AG09319 (cell line): ENCODE results near the gene EPB41L4B.

Experiments used
- DNase-seq: peaks from one replicate; pipeline ENCODE4 v3.0.0-alpha.2; 2010; ENCODE audit warnings: low read depth; ENCODE audit errors: extremely low read depth
- TF ChIP-seq, protein P1 (sequence below): IDR thresholded peaks from 2 replicates; pipeline ENCODE4 v1.5.1; 2011; ENCODE audit warnings: low read depth, mild to moderate bottlenecking, inconsistent platforms, low read length, moderate library complexity

EPB41L4B gene

DNA sequence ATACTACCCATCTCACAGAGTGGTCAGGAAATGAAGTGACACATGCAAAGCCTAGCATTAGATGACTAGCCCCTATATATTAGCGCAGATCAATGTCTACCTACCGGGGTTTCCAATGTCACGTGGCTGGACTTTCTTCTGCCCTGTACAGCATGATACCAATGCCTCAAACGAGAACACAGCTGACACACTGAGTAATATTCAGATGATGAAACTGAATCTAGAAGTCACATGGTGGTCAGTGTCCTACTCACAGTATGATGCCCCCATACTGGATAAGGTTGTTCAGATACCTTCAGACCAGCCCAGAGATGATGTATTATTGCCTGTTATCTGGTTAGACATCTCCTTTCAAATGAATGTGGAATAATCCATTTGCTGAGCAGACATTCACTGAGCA is 82.7 kb downstream of the EPB41L4B start:
- no peak for DNase-seq
- TF ChIP-seq, protein P1, sequence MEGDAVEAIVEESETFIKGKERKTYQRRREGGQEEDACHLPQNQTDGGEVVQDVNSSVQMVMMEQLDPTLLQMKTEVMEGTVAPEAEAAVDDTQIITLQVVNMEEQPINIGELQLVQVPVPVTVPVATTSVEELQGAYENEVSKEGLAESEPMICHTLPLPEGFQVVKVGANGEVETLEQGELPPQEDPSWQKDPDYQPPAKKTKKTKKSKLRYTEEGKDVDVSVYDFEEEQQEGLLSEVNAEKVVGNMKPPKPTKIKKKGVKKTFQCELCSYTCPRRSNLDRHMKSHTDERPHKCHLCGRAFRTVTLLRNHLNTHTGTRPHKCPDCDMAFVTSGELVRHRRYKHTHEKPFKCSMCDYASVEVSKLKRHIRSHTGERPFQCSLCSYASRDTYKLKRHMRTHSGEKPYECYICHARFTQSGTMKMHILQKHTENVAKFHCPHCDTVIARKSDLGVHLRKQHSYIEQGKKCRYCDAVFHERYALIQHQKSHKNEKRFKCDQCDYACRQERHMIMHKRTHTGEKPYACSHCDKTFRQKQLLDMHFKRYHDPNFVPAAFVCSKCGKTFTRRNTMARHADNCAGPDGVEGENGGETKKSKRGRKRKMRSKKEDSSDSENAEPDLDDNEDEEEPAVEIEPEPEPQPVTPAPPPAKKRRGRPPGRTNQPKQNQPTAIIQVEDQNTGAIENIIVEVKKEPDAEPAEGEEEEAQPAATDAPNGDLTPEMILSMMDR, result no peak

DNA sequence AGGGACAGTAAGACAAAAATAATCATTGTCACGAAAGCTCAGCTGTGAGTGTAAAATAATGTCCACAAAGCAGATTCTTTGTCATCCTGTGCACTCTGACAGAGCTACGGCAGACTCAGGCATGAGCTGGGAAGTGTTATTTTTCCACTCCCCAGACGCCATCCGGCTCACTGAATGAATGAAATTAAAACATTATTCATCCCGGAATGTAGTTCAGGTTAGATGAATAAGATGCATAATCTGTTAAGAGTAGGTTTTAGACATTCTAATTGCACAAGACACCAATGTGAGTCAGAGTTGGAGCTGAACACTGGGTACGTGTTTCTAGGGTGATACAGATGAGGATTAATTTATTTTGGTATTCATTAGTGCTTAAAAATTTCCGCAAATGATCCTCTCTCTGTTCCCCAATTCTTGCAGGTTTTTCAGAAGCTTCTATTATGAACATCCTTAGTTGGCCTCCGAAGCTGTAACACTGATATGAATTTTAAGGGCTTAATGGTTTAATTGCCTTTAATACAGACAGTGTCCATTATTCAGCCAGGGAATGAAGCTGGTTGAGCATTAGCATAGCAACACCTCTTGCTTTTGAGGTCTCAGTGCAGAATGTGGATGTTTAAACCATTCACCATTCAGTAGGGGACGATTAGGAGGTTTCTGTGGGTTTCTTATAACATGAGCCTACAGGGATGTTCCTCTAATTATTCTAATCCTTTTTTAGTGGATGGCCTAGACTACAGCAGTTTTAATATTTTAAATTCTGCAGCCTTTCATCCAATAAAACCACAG is 88.2 kb downstream of the EPB41L4B start:
- TF ChIP-seq, protein P1, result no peak
- no peak for DNase-seq

DNA sequence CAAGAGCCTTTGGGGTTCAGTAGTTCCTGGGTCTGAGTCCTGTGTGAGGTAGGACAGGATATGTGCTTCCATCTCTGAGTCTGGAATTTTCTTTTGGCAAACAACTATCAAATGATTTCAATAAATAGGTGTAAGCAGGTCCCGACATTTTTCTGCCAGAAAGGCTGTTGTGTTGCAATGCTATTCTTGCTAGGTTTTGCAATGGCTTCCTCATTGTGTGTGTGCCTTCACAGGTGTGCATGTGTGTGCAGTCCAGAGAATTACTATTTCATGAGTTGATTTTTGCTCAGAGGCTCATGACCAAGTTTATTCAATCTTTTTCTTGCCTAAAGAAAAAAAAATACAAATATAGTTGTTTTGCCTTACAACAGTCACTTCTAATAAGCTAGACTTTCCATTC is 89.3 kb downstream of the EPB41L4B start:
- no peak for DNase-seq
- TF ChIP-seq, protein P1, result no peak

DNA sequence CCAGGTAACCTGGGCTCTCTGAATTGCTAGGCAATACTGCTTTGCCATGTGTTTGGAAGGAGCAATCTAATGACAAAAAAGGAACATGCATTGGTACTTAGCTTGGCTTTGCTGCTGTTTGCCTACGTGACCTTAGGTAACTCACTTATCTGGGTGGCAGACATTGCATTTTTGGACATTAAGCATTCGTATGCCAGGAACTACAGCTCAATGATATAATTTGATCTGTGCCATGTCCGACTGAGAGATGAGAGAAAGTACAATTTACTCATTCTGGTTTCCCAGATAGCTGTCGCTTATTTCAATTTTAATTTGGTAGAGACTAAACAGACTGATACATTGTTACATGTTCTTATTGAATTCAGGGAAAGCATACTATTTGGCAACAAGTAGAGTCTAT is 90.6 kb downstream of the EPB41L4B start:
- no peak for DNase-seq
- TF ChIP-seq, protein P1, result no peak

DNA sequence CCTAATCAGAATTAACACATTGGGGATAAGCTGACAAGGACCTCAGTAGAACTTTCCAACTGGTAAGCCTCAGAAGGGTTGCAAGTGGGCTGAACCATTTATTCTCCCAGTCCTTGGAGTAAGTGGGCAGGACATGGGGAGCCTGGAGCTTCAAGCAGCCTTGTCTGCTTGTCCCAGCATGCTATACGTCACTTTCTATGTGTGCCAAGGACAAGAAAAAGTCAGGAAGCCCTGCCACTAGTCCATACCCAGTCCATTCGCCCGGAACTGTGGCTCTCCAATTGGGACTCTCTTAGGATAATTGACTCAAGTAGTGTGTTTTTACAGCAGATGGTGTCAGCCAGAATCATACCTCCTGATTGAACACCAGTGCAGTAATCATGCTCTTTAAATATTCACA is 91.2 kb downstream of the EPB41L4B start:
- TF ChIP-seq, protein P1, result no peak

DNA sequence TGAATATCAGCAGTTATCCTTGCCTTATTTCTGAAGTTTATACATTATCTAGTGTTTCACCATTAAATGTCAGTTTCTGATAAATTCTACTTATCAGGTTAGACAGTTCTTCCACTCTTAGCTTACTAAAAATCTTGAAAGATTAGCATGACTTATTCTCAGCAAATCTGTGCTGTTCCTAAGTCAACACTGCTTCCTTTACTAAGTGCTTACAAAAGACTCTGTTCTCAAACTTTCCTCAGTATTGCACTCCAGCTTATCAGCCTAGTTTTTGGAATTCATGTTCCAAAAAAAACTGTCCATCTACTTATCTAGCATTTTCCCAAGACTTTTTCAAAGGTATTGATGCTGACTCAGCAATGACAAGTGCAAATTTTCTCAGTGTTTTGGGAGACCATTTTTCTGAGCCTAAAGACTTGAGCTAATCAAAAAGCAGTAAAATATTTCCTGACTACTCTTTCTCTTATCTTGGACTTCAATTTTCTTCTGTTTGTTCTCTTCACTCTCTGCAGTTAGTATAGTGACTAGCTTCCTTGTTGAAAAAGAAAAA is 92.7 kb downstream of the EPB41L4B start:
- TF ChIP-seq, protein P1, result no peak
- no peak for DNase-seq

More for the DNA sequence above, 91.2 kb downstream of the EPB41L4B start:
- no peak for DNase-seq

DNA sequence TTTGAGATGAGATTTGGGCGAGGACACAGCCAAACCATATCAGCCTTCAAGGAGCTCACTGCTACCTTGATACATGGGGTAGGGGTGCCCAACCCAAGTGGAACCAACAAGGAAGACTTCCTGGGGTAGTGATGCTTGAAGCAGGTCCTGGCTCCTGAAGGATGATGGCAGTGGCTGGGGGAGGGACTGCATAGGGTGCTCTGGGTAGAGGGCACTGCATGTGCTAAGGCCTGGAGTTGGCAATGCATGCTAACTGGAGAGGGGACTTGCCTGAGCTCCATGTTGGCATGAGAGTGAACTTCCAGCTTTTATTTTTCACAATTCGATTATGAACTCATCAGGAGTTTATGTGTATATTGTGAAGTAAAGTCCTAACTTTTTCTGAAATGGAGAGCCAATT is 95.2 kb downstream of the EPB41L4B start:
- no peak for DNase-seq
- TF ChIP-seq, protein P1, result no peak
